Type B pancreatic cell (in vitro differentiated cells): ENCODE data around the gene IL17RA. TPM values are rescaled to one million over a fixed set of nuclear protein-coding genes. Genes with fewer than 3 reads are reported as not detected.
"Not testable (repeated sequence)": the region's sequence is repeated elsewhere in the genome, so short reads cannot be mapped to it uniquely, and the experiment has no call there.

ENCODE experiments used
- DNase-seq: peaks from one replicate; pipeline ENCODE4 v3.0.0; 2021; ENCODE audit warnings: mixed read lengths; ENCODE audit not compliant: unreplicated experiment; ENCODE audit errors: extremely low spot score
- H3K27ac Mint-ChIP-seq: 2 replicates; pipeline ENCODE4 v1.8.0; 2021; ENCODE audit warnings: mild to moderate bottlenecking, mixed read lengths
- H3K27me3 Mint-ChIP-seq: 2 replicates; pipeline ENCODE4 v1.8.0; 2021; ENCODE audit warnings: mixed read lengths
- H3K36me3 Mint-ChIP-seq: 2 replicates; pipeline ENCODE4 v1.8.0; 2021; ENCODE audit warnings: mixed read lengths
- H3K4me1 Mint-ChIP-seq: one replicate; pipeline ENCODE4 v1.8.0; 2021; ENCODE audit warnings: mixed read lengths; ENCODE audit not compliant: unreplicated experiment
- H3K4me3 Mint-ChIP-seq: 2 replicates; pipeline ENCODE4 v1.8.0; 2021; ENCODE audit warnings: mild to moderate bottlenecking, mixed read lengths
- H3K9me3 Mint-ChIP-seq: 2 replicates; pipeline ENCODE4 v1.8.0; 2021; ENCODE audit warnings: mixed read lengths
- long read RNA-seq: library from polyadenylated mRNA; unstranded; transcript quantifications from one replicate; pipeline ENCODE4 v2.0.0, GENCODE V29; 2020
- total RNA-seq: library from RNA; stranded (reverse); gene quantifications from 2 replicates; pipeline ENCODE4 v1.2.1, GENCODE V29; 2021; ENCODE audit warnings: low replicate concordance
- TF ChIP-seq, protein P1 (sequence below): fragments of 200-600 bp; sonication (generic); conservative IDR thresholded peaks from 2 replicates; pipeline ENCODE4 v1.5.0; 2021; ENCODE audit warnings: antibody characterized with exemption, mild to moderate bottlenecking

Gene IL17RA, protein sequence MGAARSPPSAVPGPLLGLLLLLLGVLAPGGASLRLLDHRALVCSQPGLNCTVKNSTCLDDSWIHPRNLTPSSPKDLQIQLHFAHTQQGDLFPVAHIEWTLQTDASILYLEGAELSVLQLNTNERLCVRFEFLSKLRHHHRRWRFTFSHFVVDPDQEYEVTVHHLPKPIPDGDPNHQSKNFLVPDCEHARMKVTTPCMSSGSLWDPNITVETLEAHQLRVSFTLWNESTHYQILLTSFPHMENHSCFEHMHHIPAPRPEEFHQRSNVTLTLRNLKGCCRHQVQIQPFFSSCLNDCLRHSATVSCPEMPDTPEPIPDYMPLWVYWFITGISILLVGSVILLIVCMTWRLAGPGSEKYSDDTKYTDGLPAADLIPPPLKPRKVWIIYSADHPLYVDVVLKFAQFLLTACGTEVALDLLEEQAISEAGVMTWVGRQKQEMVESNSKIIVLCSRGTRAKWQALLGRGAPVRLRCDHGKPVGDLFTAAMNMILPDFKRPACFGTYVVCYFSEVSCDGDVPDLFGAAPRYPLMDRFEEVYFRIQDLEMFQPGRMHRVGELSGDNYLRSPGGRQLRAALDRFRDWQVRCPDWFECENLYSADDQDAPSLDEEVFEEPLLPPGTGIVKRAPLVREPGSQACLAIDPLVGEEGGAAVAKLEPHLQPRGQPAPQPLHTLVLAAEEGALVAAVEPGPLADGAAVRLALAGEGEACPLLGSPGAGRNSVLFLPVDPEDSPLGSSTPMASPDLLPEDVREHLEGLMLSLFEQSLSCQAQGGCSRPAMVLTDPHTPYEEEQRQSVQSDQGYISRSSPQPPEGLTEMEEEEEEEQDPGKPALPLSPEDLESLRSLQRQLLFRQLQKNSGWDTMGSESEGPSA
- 8.0 and 10.8 TPM in 2 replicates for total RNA-seq
- long read RNA-seq, partial matches to known transcripts, result 0 of 6 reads
- long read RNA-seq, other reads (novel, unspliced or antisense), result 6 of 6 reads

DNA sequence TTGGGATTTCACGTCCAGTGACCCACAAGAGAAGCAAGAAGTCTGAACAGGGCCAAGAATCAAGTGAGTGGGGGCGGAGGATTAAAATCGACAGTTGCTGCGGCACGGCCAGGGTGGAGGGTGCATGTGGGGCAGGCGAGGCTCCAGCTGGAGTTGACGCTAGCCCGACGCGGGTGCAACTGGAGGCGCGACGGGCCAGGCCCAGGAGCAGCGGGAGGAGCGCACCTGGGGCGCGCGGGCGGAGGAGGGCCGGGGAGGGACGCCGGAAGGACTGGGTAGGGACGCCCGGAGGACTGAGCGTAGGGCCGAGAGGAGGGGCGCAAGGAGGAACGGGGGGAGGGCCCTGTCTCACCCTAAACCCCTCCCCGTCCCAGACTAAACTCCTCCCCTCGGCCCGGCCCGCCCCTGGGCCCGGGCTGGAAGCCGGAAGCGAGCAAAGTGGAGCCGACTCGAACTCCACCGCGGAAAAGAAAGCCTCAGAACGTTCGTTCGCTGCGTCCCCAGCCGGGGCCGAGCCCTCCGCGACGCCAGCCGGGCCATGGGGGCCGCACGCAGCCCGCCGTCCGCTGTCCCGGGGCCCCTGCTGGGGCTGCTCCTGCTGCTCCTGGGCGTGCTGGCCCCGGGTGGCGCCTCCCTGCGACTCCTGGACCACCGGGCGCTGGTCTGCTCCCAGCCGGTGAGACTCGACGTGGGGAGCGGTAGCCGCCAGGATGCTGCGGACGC lies at the start of gene IL17RA:
IL17RA (plus strand) TSS at position 447 of the 723 bp plus-strand sequence; CDS start at position 539, 92 bp downstream.
- DNase-seq, result peak; percentile 88
- no peaks in the 10 kb centered on the region for H3K9me3 Mint-ChIP-seq
- peaks cover 26% of the 10 kb centered on the region for H3K27me3 Mint-ChIP-seq
- H3K27ac Mint-ChIP-seq, result peak within 1 kb of the TSS; percentile 64
- TF ChIP-seq, protein P1, sequence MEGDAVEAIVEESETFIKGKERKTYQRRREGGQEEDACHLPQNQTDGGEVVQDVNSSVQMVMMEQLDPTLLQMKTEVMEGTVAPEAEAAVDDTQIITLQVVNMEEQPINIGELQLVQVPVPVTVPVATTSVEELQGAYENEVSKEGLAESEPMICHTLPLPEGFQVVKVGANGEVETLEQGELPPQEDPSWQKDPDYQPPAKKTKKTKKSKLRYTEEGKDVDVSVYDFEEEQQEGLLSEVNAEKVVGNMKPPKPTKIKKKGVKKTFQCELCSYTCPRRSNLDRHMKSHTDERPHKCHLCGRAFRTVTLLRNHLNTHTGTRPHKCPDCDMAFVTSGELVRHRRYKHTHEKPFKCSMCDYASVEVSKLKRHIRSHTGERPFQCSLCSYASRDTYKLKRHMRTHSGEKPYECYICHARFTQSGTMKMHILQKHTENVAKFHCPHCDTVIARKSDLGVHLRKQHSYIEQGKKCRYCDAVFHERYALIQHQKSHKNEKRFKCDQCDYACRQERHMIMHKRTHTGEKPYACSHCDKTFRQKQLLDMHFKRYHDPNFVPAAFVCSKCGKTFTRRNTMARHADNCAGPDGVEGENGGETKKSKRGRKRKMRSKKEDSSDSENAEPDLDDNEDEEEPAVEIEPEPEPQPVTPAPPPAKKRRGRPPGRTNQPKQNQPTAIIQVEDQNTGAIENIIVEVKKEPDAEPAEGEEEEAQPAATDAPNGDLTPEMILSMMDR, result no peak
- H3K36me3 Mint-ChIP-seq, result no peaks in the 10 kb centered on the region
- no peaks in the 10 kb centered on the region for H3K4me1 Mint-ChIP-seq
- H3K4me3 Mint-ChIP-seq, result peak within 1 kb of the TSS; percentile 89

DNA sequence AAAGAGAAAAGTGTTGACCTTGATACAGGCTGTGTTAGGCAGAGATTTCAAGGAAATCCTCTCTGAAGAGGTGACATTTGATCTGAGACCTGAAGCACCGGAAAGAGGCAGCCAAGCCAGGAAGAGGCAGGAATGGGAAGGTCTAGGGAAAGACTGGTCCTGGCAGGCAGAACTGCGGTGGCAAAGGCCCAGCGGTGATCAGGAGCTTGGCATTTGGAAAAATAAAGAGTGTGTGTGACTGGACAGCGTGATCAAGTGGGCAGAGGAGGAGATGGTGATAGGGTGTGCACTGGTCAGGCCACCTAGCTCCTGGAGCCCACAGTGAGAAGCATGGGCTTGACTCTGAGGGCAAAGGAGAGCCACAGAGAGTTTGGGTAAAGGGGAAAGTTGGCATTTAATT lies 49.6 kb upstream of the IL17RA start:
- TF ChIP-seq, protein P1, result no peak
- Mint-ChIP-seq H3K36me3 (no peaks in the 10 kb centered on the region), H3K27ac (no peak overlapping the region), H3K27me3 (peaks cover 5% of the 10 kb centered on the region), H3K4me3 (no peak overlapping the region), H3K9me3 (no peaks in the 10 kb centered on the region), H3K4me1 (no peaks in the 10 kb centered on the region)
- DNase-seq, result no peak

DNA sequence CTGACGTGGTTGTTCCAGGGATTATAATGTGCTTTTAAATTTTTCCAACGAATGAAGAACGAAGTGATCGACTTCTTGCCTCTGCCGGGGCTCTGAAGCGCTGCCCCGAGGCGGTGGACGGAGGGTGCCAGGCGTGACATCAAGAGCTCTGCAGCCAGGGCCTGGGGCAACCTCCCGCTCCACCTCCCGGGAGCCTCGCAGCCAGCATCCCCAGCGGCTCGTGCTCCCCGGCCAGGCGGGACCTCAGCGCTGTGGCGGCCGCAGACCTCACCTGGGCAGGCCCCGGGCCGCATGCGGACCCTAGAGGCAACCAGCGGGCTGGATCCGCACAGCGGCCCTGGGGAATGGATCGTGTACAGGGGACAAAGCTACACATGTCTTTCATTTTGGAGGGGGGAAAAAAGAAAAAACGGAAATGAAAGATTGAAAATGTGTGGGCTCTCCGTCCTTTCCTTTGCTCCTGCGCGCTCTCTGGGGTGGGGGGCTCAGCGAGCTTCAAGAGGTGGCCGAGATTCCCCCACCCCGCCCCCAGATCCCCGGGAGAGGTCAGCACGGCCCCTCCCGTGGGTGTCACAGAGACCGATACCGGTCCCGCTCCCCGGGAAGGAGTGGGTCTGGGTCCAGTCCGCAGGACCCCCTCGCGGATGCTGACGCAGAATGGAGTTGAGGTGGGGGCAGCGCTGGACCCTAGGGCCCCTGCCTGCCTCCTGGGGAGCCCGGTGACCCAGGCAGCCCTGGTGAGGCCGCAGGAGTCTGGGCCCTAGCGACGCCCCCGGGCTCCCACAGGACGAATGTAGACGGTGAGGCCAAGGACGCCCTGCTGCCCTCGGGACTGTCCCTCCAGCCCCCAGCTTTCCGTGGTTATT lies 48.6 kb upstream of the IL17RA start:
- H3K36me3 Mint-ChIP-seq, H3K4me3 Mint-ChIP-seq, H3K27me3 Mint-ChIP-seq, H3K27ac Mint-ChIP-seq, H3K9me3 Mint-ChIP-seq, H3K4me1 Mint-ChIP-seq, DNase-seq: not testable (repeated sequence)

DNA sequence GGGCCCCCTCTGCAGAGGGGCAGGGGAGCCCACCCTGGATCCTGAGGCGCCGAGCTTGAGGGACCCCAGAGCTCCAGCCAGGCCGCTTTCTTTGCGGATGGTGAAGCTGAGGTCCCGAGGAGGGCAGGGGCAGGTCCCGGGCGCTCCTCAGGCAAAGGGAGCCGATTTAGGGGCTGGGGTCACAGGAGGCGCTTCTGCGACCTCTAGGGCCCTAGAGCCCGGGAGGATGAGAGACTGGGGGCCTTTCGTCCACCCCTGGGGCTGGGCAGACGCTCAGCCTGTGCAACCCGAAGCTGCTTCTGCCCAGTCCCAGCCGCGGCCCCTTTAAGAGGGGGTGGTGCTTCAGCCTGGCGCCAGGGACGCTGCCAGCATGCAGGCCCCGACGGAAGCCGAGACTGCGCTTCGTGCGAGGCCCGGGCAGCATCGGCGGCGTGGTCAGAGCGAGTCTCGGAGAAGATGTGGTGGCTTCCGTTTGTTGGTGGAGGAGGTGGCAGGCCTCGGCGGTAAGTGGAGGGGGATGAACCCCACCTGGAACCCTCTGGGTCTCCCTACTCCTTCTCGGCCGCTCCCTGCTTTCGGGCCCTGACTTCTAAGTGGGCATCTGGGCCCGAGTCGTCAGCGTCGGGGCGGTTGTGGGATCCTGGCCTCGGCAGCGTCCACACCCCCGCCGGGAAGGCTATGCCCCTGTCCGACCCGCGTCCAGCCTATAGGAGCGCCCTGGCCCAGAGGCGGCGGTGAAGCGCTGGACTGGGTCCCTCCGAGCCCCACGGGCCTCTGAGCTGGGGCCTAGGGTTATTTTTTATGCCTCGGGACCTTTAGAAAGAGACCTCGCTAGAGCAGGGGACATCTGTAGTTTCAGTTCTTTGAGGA lies 47.7 kb upstream of the IL17RA start:
- not testable (repeated sequence) for H3K27me3 Mint-ChIP-seq, DNase-seq, H3K9me3 Mint-ChIP-seq, H3K27ac Mint-ChIP-seq, H3K4me1 Mint-ChIP-seq, H3K4me3 Mint-ChIP-seq, H3K36me3 Mint-ChIP-seq

DNA sequence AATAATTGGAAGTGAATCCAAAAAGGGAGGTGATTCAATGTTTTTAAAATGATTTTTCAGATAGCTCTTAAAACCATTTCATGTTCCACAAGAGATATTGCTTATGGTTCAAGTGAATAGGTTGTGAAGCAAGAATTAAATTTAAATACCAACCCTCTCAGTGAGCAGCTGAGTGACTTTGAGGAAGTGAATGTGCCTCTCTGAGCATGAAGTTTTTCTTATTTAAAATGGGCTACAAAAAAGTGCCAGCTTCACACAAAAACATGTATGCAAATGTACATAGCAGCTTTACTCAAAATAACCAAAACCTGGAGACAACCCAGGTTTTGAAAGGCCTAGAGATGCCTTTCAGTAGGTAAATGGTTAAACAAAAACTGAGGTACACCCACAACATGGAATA lies 41.3 kb upstream of the IL17RA start:
- TF ChIP-seq, protein P1, result no peak
- no peaks in the 10 kb centered on the region for H3K9me3 Mint-ChIP-seq
- H3K27me3 Mint-ChIP-seq, result peaks cover 15% of the 10 kb centered on the region
- no peak overlapping the region for H3K4me3 Mint-ChIP-seq
- no peak overlapping the region for H3K27ac Mint-ChIP-seq
- no peaks in the 10 kb centered on the region for H3K36me3 Mint-ChIP-seq
- H3K4me1 Mint-ChIP-seq, result no peaks in the 10 kb centered on the region
- no peak for DNase-seq
